GM19395 (cell line): Measurements from ENCODE around the gene COL6A5.
"Not testable (repeated sequence)": the region's sequence is repeated elsewhere in the genome, so short reads cannot be mapped to it uniquely, and the experiment has no call there.

Experiments
- ATAC-seq: cut with Tn5 transposase; IDR thresholded peaks from one replicate; pipeline ENCODE4 v1.9.1; 2021; ENCODE audit warnings: mild to moderate bottlenecking, moderate library complexity; ENCODE audit not compliant: unreplicated experiment

The COL6A5 gene

GRCh38 chr3:130345487-130346079, at the start of gene COL6A5:
Gene COL6A5 (plus strand): TSS chr3:130345672. CDS start chr3:130373639, 27,967 bp downstream.
- ATAC-seq: no peak

GRCh38 chr3:130299531-130299930, 45.9 kb upstream of the COL6A5 start:
- ATAC-seq: no peak

GRCh38 chr3:130300888-130301287, 44.6 kb upstream of the COL6A5 start:
- no peak for ATAC-seq

- no peak for ATAC-seq
Measured at GRCh38 chr3:130310109-130310508, 35.4 kb upstream of the COL6A5 start.

GRCh38 chr3:130312374-130312773, 33.1 kb upstream of the COL6A5 start:
- ATAC-seq: no peak

GRCh38 chr3:130316169-130316568, 29.3 kb upstream of the COL6A5 start:
- ATAC-seq: no peak

- no peak for ATAC-seq
Measured at GRCh38 chr3:130323503-130323902, 22.0 kb upstream of the COL6A5 start.

GRCh38 chr3:130340766-130341165, 4.7 kb upstream of the COL6A5 start:
- no peak for ATAC-seq

- no peak for ATAC-seq
Measured at GRCh38 chr3:130341388-130341787, 4.1 kb upstream of the COL6A5 start.

- ATAC-seq: no peak
Measured at GRCh38 chr3:130341882-130342281, 3.6 kb upstream of the COL6A5 start.

- no peak for ATAC-seq
Measured at GRCh38 chr3:130342821-130343661, 2.4 kb upstream of the COL6A5 start.

GRCh38 chr3:130348258-130348657, 2.8 kb downstream of the COL6A5 start:
- not testable (repeated sequence) for ATAC-seq

- ATAC-seq: no peak
Measured at GRCh38 chr3:130354430-130354829, 9.0 kb downstream of the COL6A5 start.

- no peak for ATAC-seq
Measured at GRCh38 chr3:130374033-130374432, 28.6 kb downstream of the COL6A5 start.

GRCh38 chr3:130374908-130375307, 29.4 kb downstream of the COL6A5 start:
- ATAC-seq: no peak

GRCh38 chr3:130377960-130378676, 32.6 kb downstream of the COL6A5 start:
- no peak for ATAC-seq

- no peak for ATAC-seq
Measured at GRCh38 chr3:130378677-130379191, 33.3 kb downstream of the COL6A5 start.

GRCh38 chr3:130379274-130379673, 33.8 kb downstream of the COL6A5 start:
- ATAC-seq: no peak

- no peak for ATAC-seq
Measured at GRCh38 chr3:130380398-130380797, 34.9 kb downstream of the COL6A5 start.

- no peak for ATAC-seq
Measured at GRCh38 chr3:130383424-130383823, 38.0 kb downstream of the COL6A5 start.

GRCh38 chr3:130384476-130385025, 39.1 kb downstream of the COL6A5 start:
- no peak for ATAC-seq
